Fibroblast of lung (primary cell): ENCODE measurements around the gene ZBTB8A.

Source experiments
- EZH2 ChIP-seq: IDR thresholded peaks from 2 replicates; pipeline ENCODE4 v1.5.1; 2012; ENCODE audit warnings: low read length, control low read depth, mild to moderate bottlenecking; ENCODE audit errors: missing control alignments
- TF ChIP-seq, protein P1 (sequence below), 2 donors: IDR thresholded peaks in 1 of 2; conservative IDR thresholded peaks in 1 of 2; 1 replicate in 1 of 2; 2 replicates in 1 of 2; pipeline ENCODE4 v1.5.1; 2011 to 2012; ENCODE audit warnings: low read length in 2 of 2, control low read depth in 1 of 2, inconsistent platforms in 1 of 2, low read depth in 1 of 2, mild to moderate bottlenecking in 1 of 2

- TF ChIP-seq, protein P1, sequence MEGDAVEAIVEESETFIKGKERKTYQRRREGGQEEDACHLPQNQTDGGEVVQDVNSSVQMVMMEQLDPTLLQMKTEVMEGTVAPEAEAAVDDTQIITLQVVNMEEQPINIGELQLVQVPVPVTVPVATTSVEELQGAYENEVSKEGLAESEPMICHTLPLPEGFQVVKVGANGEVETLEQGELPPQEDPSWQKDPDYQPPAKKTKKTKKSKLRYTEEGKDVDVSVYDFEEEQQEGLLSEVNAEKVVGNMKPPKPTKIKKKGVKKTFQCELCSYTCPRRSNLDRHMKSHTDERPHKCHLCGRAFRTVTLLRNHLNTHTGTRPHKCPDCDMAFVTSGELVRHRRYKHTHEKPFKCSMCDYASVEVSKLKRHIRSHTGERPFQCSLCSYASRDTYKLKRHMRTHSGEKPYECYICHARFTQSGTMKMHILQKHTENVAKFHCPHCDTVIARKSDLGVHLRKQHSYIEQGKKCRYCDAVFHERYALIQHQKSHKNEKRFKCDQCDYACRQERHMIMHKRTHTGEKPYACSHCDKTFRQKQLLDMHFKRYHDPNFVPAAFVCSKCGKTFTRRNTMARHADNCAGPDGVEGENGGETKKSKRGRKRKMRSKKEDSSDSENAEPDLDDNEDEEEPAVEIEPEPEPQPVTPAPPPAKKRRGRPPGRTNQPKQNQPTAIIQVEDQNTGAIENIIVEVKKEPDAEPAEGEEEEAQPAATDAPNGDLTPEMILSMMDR (conservative IDR thresholded peaks at IDR 0.05 in 1 of 2, IDR thresholded peaks at IDR 0.05 in 1 of 2; ENCODE audit: low read depth in 1 of 2, low read length in 2 of 2): no peak
- no peak for TF ChIP-seq EZH2
These were observed 30.5 kb upstream of the ZBTB8A start for GRCh38 chr1:32508761-32509160.
